Trophoblast cell (in vitro differentiated cells and primary cell): ENCODE results near the gene CASP7.
A peak's percentile ranks its signal among the peaks of the same experiment; 100 is the strongest.
"Not testable (repeated sequence)": the region's sequence is repeated elsewhere in the genome, so short reads cannot be mapped to it uniquely, and the experiment has no call there.

ENCODE experiments used
- DNase-seq, 2 donors: peaks; one replicate each; pipeline ENCODE4 v3.0.0-alpha.2; 2016
- H2AFZ ChIP-seq: 2 replicates; pipeline ENCODE4 v1.6.1; 2013; ENCODE audit warnings: low read length, moderate library complexity, mild to moderate bottlenecking; ENCODE audit not compliant: insufficient read depth, poor library complexity
- H2AK5ac ChIP-seq: 2 replicates; pipeline ENCODE4 v1.6.1; 2013; ENCODE audit warnings: mild to moderate bottlenecking, low read length
- H2BK120ac ChIP-seq: 2 replicates; pipeline ENCODE4 v1.6.1; 2013; ENCODE audit warnings: low read length, mild to moderate bottlenecking, moderate library complexity; ENCODE audit not compliant: insufficient read depth, poor library complexity
- H2BK12ac ChIP-seq: 2 replicates; pipeline ENCODE4 v1.6.1; 2013; ENCODE audit warnings: mild to moderate bottlenecking, low read length, moderate library complexity
- H2BK5ac ChIP-seq: 2 replicates; pipeline ENCODE4 v1.6.1; 2013; ENCODE audit warnings: low read length, low read depth, moderate library complexity, mild to moderate bottlenecking; ENCODE audit not compliant: poor library complexity
- H3K14ac ChIP-seq: 2 replicates; pipeline ENCODE4 v1.6.1; 2013; ENCODE audit warnings: mild to moderate bottlenecking, low read length
- H3K18ac ChIP-seq: 2 replicates; pipeline ENCODE4 v1.6.1; 2013; ENCODE audit warnings: mild to moderate bottlenecking, low read length
- H3K23ac ChIP-seq: 2 replicates; pipeline ENCODE4 v1.6.1; 2013; ENCODE audit warnings: low read length
- H3K27ac ChIP-seq: 2 replicates; pipeline ENCODE4 v1.5.1; 2013; ENCODE audit warnings: low read depth, mild to moderate bottlenecking, inconsistent platforms, low read length, moderate library complexity
- H3K27me3 ChIP-seq: 2 replicates; pipeline ENCODE4 v1.6.1; 2013; ENCODE audit warnings: inconsistent platforms, mild to moderate bottlenecking, low read length, moderate library complexity; ENCODE audit not compliant: insufficient read depth
- H3K36me3 ChIP-seq, 2 experiments: 1 replicate in 1 of 2; 2 replicates in 1 of 2; pipeline ENCODE4 v1.6.1; 2013; ENCODE audit warnings: low read length in 2 of 2, mild to moderate bottlenecking in 2 of 2, moderate library complexity in 1 of 2; ENCODE audit not compliant: insufficient read depth in 2 of 2, control insufficient read depth in 1 of 2
- H3K4ac ChIP-seq: 2 replicates; pipeline ENCODE4 v1.6.1; 2013; ENCODE audit warnings: low read depth, mild to moderate bottlenecking, low read length, moderate library complexity
- H3K4me1 ChIP-seq, 2 experiments: 1 replicate in 1 of 2; 2 replicates in 1 of 2; pipeline ENCODE4 v1.6.1; 2013; ENCODE audit warnings: low read length in 2 of 2, mild to moderate bottlenecking in 2 of 2, moderate library complexity in 1 of 2; ENCODE audit not compliant: insufficient read depth in 2 of 2, control insufficient read depth in 1 of 2
- H3K4me2 ChIP-seq: 2 replicates; pipeline ENCODE4 v1.6.1; 2013; ENCODE audit warnings: inconsistent platforms, mild to moderate bottlenecking, low read length, moderate library complexity
- H3K4me3 ChIP-seq: 2 replicates; pipeline ENCODE4 v1.5.1; 2013; ENCODE audit warnings: mild to moderate bottlenecking, low read depth, low read length, inconsistent platforms
- H3K79me1 ChIP-seq: one replicate; pipeline ENCODE4 v1.6.1; 2013; ENCODE audit warnings: low read length
- H3K79me2 ChIP-seq: 2 replicates; pipeline ENCODE4 v1.6.1; 2013; ENCODE audit warnings: low read length, mild to moderate bottlenecking; ENCODE audit not compliant: control insufficient read depth, insufficient read depth, poor library complexity
- H3K9ac ChIP-seq: 2 replicates; pipeline ENCODE4 v1.6.1; 2013; ENCODE audit warnings: mild to moderate bottlenecking, low read length
- H3K9me3 ChIP-seq: 2 replicates; pipeline ENCODE4 v1.6.1; 2013; ENCODE audit warnings: low read depth, mild to moderate bottlenecking, control low read depth, inconsistent platforms, low read length; ENCODE audit not compliant: insufficient read depth
- H4K12ac ChIP-seq: 2 replicates; pipeline ENCODE4 v1.6.1; 2013; ENCODE audit warnings: low read depth, mild to moderate bottlenecking, low read length, moderate library complexity
- H4K8ac ChIP-seq: 2 replicates; pipeline ENCODE4 v1.6.1; 2013; ENCODE audit warnings: low read depth, mild to moderate bottlenecking, low read length, moderate library complexity
- H4K91ac ChIP-seq: one replicate; pipeline ENCODE4 v1.6.1; 2013; ENCODE audit warnings: low read depth, mild to moderate bottlenecking, low read length, moderate library complexity
- WGBS: extraction: QIAGEN DNeasy Blood & Tissue Kit; methylation state at CpG from one replicate; pipeline ENCODE4 v1.1.7; 2013; ENCODE audit warnings: missing lambda C conversion rate; ENCODE audit not compliant: insufficient read length, insufficient coverage; ENCODE audit errors: extremely low coverage; 5-methylcytosine and 5-hydroxymethylcytosine counted together

CASP7 gene

GRCh38 chr10:113651898-113652297 is 27.8 kb upstream of the CASP7 start:
- Histone ChIP-seq H3K18ac (no peak overlapping the region), H3K9ac (no peak overlapping the region)

GRCh38 chr10:113652456-113652855 is 27.3 kb upstream of the CASP7 start:
- not testable (repeated sequence) for H3K36me3 ChIP-seq, H4K12ac ChIP-seq, H3K4ac ChIP-seq, H2BK12ac ChIP-seq, H3K4me1 ChIP-seq, H3K4me2 ChIP-seq, H4K8ac ChIP-seq, H3K9ac ChIP-seq, H2BK120ac ChIP-seq, H3K9me3 ChIP-seq, H2AK5ac ChIP-seq, H3K79me2 ChIP-seq, H4K91ac ChIP-seq, H3K18ac ChIP-seq, H3K27ac ChIP-seq, H3K4me3 ChIP-seq, H2AFZ ChIP-seq, H2BK5ac ChIP-seq, H3K23ac ChIP-seq, H3K79me1 ChIP-seq, H3K14ac ChIP-seq, H3K27me3 ChIP-seq, DNase-seq
- no CpG with 5 or more reads among the region's 3 CpGs for WGBS

More at GRCh38 chr10:113651898-113652297, 27.8 kb upstream of the CASP7 start:
- no peak overlapping the region for H4K12ac ChIP-seq
- H3K4me1 ChIP-seq: no peaks in the 10 kb centered on the region
- no peak overlapping the region for H3K4ac ChIP-seq
- H3K14ac ChIP-seq: no peak overlapping the region
- H3K79me2 ChIP-seq: no peaks in the 10 kb centered on the region
- H3K27me3 ChIP-seq: no peaks in the 10 kb centered on the region
- WGBS: no CpG with 5 or more reads among the region's 1 CpG
- H3K23ac ChIP-seq: no peak overlapping the region
- no peak overlapping the region for H3K4me2 ChIP-seq
- H2BK5ac ChIP-seq: no peak overlapping the region
- H3K27ac ChIP-seq: no peak overlapping the region
- no peak overlapping the region for H4K91ac ChIP-seq
- no peak for DNase-seq
- H2AFZ ChIP-seq: no peak overlapping the region
- H3K36me3 ChIP-seq: no peaks in the 10 kb centered on the region
- no peak overlapping the region for H2BK120ac ChIP-seq
- no peak overlapping the region for H4K8ac ChIP-seq
- H3K4me3 ChIP-seq: no peak overlapping the region
- H2AK5ac ChIP-seq: no peak overlapping the region
- H2BK12ac ChIP-seq: no peak overlapping the region
- H3K79me1 ChIP-seq: no peaks in the 10 kb centered on the region
- H3K9me3 ChIP-seq: peaks cover 2% of the 10 kb centered on the region

GRCh38 chr10:113656896-113657295 is 22.8 kb upstream of the CASP7 start:
- H3K27ac ChIP-seq: no peak overlapping the region
- H2AFZ ChIP-seq: no peak overlapping the region
- H3K4ac ChIP-seq: no peak overlapping the region
- DNase-seq: no peak
- H2AK5ac ChIP-seq: no peak overlapping the region
- no peak overlapping the region for H2BK5ac ChIP-seq
- no peak overlapping the region for H4K12ac ChIP-seq
- no peaks in the 10 kb centered on the region for H3K36me3 ChIP-seq
- H3K27me3 ChIP-seq: no peaks in the 10 kb centered on the region
- no CpG with 5 or more reads among the region's 2 CpGs for WGBS
- H3K79me1 ChIP-seq: no peaks in the 10 kb centered on the region
- no peak overlapping the region for H3K4me2 ChIP-seq
- no peak overlapping the region for H4K91ac ChIP-seq
- no peak overlapping the region for H3K4me3 ChIP-seq
- H3K23ac ChIP-seq: no peak overlapping the region
- no peak overlapping the region for H3K9ac ChIP-seq
- no peak overlapping the region for H4K8ac ChIP-seq
- no peak overlapping the region for H3K18ac ChIP-seq
- no peak overlapping the region for H2BK12ac ChIP-seq
- H3K14ac ChIP-seq: no peak overlapping the region
- H3K9me3 ChIP-seq: no peaks in the 10 kb centered on the region
- H2BK120ac ChIP-seq: no peak overlapping the region
- no peaks in the 10 kb centered on the region for H3K4me1 ChIP-seq
- H3K79me2 ChIP-seq: no peaks in the 10 kb centered on the region

GRCh38 chr10:113657544-113657943 is 22.2 kb upstream of the CASP7 start:
- no peak overlapping the region for H2AFZ ChIP-seq
- H3K79me2 ChIP-seq: no peaks in the 10 kb centered on the region
- H2BK12ac ChIP-seq: no peak overlapping the region
- H3K27me3 ChIP-seq: no peaks in the 10 kb centered on the region
- no peaks in the 10 kb centered on the region for H3K79me1 ChIP-seq
- no peak overlapping the region for H3K4ac ChIP-seq
- H2BK120ac ChIP-seq: no peak overlapping the region
- H4K8ac ChIP-seq: no peak overlapping the region
- no peaks in the 10 kb centered on the region for H3K9me3 ChIP-seq
- H3K27ac ChIP-seq: no peak overlapping the region
- no peak overlapping the region for H4K91ac ChIP-seq
- no peak overlapping the region for H3K4me3 ChIP-seq
- no peak overlapping the region for H2AK5ac ChIP-seq
- H3K18ac ChIP-seq: no peak overlapping the region
- no peak overlapping the region for H4K12ac ChIP-seq
- H3K4me1 ChIP-seq: no peaks in the 10 kb centered on the region
- H3K14ac ChIP-seq: no peak overlapping the region
- H3K36me3 ChIP-seq: no peaks in the 10 kb centered on the region
- H3K4me2 ChIP-seq: no peak overlapping the region
- H3K9ac ChIP-seq: no peak overlapping the region
- DNase-seq: no peak
- H2BK5ac ChIP-seq: no peak overlapping the region
- peak overlapping the region; percentile 100 for H3K23ac ChIP-seq
